ENCODE data around the gene TPGS2. TPM values are rescaled to one million over a fixed set of nuclear protein-coding genes. Genes with fewer than 3 reads are reported as not detected.
A peak's percentile ranks its signal among the peaks of the same experiment; 100 is the strongest.

TPGS2 gene
- total RNA-seq, 1 donor: 98.0 TPM

- peak; percentile 86 for TF ChIP-seq CTCF (IDR thresholded peaks at IDR 0.05; ENCODE audit: insufficient read depth, low read depth, low read length)
- no peak overlapping the region for H3K4me3 ChIP-seq (ENCODE audit: low read depth, low read length)
- DNase-seq (ENCODE audit: low read depth): peak; percentile 78
These were observed 19.0 kb downstream of the TPGS2 start for GRCh38 chr18:36809590-36810381.

DNA sequence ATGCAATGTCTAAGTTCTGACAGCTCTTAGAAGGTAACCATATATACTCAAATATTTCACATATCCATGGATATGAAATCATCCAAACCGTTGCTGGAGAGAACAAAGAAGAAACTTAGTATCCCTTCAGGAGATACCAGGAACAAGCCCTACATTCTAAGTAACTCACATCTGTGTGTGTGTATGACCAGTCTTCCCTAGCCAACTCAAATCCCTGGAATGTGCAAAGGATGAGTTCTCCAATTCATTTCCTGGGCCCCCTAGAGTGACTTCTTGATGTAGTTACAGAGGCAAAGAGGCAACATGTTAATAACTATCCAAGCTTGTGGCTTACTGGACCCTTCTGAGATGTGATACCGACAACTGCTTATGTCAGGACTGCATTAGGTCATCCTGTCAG is 20.1 kb downstream of the TPGS2 start:
- DNase-seq (ENCODE audit: low read depth): no peak
- H3K4me3 ChIP-seq (ENCODE audit: low read depth, low read length): no peak overlapping the region
- TF ChIP-seq CTCF (IDR thresholded peaks at IDR 0.05; ENCODE audit: insufficient read depth, low read depth, low read length): no peak

DNA sequence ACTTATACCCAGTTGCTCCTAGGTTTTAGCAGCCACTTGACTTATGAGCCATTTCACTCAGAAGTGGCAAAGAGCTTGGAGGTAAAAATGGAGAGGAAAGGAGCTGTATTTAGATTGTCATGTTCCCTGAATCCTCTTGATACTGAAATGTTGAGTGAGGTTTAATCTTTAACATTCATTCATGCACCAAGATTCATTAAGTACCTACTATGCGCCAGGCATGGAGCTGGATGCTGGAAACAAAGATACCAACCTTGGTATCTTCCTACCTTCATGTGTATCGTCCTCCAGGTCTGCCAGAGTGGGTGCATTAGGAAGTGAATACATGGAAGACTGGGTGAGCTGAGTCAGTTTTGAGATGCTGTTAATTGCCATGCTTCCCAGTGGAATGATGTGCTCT is 23.7 kb downstream of the TPGS2 start:
- no peak overlapping the region for H3K4me3 ChIP-seq (ENCODE audit: low read depth, low read length)
- TF ChIP-seq CTCF (IDR thresholded peaks at IDR 0.05; ENCODE audit: insufficient read depth, low read depth, low read length): no peak
- DNase-seq (ENCODE audit: low read depth): no peak

DNA sequence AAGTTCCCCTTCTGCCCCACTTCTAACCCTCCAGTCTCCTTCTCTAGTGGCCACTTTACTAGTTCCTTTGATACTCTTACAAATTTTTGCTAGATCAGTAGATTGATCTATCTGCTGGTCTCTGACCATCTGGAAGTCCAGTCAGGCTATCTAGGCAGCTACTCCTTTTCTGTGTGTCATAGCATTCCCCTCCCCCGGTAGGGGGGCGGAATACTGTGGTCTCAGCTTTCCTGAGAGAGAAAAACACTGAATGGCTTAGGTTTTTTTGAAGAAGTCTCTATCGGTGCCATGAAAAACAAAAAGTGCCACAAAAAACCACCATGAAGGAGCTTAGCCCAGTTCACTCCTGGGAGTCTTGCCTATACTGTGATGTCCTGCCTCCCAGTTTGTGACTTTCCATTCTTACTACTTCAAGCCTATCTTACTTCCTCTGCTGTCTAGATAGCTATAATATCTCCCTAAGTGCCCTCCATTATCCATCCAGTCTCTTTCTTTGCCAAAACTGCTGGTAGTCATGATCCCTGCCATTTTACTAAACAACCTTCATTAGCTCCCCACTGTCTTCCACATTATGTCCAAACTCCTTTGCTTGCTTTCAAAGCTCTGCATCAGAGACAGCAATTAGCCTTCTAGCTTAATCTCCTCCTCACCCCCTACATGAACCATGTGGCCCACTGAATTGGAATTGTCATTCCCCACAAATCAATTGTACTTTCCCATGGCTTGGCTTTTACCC is 29.9 kb downstream of the TPGS2 start:
- no peak for TF ChIP-seq CTCF (IDR thresholded peaks at IDR 0.05; ENCODE audit: insufficient read depth, low read depth, low read length)
- no peak overlapping the region for H3K4me3 ChIP-seq (ENCODE audit: low read depth, low read length)
- DNase-seq (ENCODE audit: low read depth): no peak

DNA sequence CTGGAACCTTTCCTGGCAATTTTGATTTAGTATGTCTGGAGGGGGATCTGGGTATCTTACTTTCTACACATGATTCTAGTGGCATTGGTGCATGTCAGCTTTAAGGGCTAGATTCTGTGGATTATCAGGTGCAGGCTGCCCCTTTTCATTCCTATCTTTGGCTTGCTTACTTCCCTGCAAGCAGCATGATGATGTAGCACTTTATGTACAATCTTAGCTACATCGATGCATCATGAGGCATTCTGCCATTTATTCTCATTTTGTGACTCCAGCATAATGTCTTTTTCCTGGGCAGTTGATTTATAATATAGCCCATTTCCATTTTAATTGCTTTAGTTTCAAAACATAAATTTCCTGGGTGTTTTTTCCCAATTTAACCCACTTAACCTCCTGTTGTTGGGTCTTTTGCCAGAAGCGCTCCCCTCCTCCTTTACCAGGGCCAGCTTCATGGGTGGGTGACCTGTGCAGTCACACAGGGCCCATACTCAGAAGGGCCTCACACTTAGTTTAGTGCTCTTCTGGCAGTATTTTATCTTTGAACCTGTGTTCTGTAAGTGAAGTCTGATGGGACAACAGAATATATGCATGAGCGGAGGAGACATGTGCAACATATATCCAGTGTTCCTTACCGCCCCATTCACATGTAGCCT is 36.0 kb downstream of the TPGS2 start:
- no peak for TF ChIP-seq CTCF (IDR thresholded peaks at IDR 0.05; ENCODE audit: insufficient read depth, low read depth, low read length)
- no peak overlapping the region for H3K4me3 ChIP-seq (ENCODE audit: low read depth, low read length)
- DNase-seq (ENCODE audit: low read depth): no peak

- peak; percentile 79 for DNase-seq (ENCODE audit: low read depth)
- no peak for TF ChIP-seq CTCF (IDR thresholded peaks at IDR 0.05; ENCODE audit: insufficient read depth, low read depth, low read length)
These were observed 42.1 kb downstream of the TPGS2 start for GRCh38 chr18:36786686-36787085.

More at GRCh38 chr18:36786686-36787085, 42.1 kb downstream of the TPGS2 start:
- no peak overlapping the region for H3K4me3 ChIP-seq (ENCODE audit: low read depth, low read length)
